Stimulated activated CD8-positive, alpha-beta memory T cell treated with anti-CD3 and anti-CD28 coated beads, Interleukin-12 subunit alpha, Interleukin-12 subunit beta, amount 100 ng/mL, for 4 hours (primary cell): Measurements from ENCODE around the gene SERPINB6.
"Not testable (repeated sequence)": the region's sequence is repeated elsewhere in the genome, so short reads cannot be mapped to it uniquely, and the experiment has no call there.

ENCODE experiments used
- DNase-seq: peaks from one replicate; pipeline ENCODE4 v3.0.0-alpha.2; 2020; ENCODE audit warnings: low read depth

The SERPINB6 gene

DNA sequence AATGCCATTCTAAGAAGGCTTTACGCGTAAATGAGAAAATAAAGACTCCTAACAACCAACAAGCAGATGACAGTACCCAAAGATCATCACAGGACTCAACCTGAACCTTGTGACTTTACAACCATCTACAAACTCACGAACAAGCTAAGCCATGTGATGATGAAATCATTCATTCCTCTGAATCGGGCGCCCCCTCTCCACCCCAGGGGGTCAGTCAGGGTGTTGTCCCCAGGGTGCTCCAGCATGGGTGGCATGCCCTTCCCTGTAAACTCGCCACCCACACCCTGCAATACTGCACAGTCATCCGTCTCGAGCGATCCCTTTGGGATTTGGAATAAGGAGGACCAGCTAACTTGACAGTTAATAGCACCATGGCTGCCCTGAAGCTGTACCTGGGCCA lies 12.6 kb downstream of the SERPINB6 start:
- no peak for DNase-seq

DNA sequence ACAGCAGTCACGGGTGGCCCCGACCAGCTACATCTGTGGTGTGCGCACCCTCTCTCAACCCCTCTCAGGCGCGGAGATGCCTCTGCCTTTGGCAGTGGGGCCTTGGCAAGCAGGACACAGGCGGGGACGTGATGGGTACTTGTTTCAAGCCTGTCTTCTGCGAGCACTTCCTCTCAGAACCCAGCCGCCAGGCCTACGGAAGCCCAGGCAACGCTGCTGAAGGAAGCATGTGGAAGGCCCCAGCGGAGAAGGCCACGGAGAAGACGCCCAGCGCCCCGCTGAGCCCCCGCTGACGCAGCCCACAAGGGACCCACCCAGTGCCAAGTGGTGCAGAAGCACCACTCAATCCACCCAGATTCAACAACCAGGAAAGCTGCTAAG lies 13.0 kb downstream of the SERPINB6 start:
- no peak for DNase-seq

DNA sequence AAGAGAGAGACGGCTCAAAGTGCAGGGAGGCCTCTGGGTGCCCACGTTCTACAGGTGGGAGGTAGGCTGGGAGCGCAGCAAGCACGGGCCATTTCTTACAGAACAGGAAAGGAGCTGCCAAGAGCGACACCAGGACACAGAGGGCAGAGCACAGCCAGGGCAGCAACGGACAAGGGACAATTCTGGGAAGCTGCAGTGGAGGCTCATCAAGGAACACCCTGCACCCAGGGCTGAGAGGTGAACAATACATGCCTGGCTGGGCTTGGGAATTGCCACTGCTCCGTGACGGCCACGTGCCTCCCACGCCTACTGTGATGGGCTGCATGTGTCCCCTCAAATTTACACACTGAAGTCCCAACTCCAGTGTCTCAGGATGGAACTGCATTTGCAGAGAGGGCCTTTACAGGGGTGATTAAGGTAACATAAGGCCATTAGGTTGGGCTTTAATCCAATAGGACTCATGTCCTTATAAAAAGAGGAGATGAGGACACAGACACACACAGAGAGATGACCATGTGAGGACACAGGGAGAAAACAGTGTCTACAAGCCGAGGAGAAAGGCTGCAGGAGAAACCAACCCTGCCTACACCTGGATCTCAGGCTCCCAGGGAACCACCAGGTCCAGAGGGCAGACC lies 13.6 kb downstream of the SERPINB6 start:
- no peak for DNase-seq

DNA sequence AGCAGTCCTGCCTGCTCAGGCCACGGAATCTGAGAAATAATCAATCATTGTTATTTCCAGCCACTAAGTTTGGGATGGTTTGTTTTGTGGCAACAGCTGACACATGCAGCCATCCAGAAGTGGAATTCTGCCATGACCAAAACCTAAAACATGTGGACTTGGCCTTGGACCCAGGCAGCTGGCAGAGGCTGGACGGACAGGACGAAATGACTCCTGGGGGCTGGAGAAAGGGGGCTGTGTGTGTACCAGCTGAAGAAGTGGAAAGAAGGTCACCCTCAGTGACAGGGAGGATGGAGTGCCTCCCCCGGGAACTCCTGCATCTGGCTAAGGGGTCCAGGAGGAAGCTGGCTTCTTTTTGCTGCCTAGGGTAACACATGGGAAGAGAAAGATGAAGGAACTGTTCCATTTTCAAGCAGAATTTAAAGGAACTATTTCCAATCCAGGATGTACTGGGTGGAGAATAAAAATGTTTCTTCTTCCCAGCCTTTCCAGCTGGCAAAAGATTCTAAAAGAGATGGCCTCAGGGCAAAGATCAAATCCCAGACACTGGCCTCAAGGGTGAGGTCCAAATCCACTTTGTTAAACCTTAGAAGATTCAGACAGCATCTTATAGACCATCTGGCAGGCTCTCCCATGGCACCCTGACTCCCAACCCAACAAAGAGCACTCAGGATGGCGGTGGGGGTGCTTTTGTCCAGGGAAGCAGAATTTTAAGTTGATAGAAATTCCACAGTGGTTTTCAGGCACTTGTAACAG lies 14.3 kb downstream of the SERPINB6 start:
- DNase-seq, result no peak

DNA sequence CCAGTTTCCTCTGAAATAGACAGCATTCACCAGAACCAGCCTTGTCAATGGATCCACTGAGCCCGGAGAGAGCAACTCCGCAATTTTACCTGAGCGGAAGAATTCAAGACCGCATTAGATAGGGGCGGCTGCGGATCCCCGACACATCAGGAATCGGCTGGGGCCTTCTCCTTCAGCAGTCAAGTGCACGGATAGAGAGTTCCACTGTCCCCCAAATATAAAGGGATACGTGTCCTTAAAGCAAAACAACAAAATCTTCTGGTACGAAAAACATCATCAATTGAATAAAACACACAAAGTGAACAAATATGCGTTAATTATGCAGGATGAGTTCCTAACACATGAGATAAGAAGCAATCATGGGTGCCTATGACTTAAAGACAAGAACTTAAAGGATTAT lies 18.3 kb downstream of the SERPINB6 start:
- no peak for DNase-seq

DNA sequence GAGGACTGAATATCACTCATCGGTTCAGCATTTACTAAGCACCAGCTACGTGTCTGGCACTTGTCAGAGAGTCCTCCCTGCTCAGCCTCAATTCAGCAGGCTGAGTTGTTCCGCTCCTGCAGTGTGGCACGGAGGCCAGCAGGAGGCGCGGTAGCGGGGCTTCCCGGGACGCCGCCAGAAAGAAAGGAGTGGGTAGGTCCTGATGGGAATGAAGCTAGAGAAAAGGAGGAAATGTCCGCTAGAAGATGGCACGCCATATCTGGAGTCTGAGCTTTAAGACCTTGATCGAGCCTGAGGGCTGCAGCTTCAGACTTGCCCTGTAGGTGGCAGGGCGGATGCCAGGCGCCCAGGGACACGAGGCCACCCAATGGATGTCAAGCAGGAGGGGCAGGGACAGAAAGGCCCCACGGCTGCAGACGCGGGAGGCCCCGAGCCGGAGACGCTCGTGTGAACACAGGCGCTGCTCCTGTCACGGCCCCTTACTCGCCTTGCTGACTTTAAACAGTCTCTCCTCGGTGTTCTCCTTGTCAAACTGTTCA lies 18.7 kb downstream of the SERPINB6 start:
- no peak for DNase-seq

DNA sequence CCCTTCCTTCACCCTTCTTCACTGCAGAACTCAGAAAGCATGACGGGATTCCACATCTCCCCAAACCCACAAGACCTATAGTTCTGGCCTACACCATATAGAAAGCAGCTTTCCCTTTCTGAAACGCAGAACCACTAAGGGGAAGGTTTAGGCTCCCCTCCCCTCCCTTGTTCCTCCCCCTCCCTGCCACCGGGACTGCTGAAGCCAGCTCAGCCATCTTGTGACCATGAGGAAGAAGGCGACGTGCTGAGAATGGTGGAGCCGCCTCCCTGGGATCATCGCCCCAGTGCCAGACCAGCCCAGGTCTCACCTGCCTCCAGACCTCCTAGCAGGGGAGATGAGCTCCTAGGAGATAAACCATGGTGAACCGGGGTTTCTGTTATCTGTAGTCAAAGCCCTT lies 19.6 kb downstream of the SERPINB6 start:
- DNase-seq, result no peak

DNA sequence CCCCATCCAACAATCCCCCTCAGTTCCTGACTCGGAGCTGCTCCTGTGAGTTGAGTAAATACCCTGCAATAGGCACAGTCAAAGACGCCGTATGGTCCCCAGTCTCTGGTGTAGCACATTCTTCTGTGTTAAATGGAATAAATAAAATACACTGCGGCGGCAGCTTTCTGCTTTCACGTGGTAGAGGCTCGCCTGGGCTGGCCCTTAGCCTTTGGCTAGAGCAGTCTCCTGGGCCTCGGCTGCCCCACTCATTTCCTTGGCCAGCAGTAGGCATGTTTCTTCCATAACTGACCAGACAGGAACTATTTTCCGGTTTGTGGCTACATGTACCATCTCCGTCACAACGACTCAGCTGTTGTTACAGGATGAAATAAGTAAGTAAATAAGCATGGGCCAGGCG lies 20.7 kb downstream of the SERPINB6 start:
- DNase-seq, result no peak

DNA sequence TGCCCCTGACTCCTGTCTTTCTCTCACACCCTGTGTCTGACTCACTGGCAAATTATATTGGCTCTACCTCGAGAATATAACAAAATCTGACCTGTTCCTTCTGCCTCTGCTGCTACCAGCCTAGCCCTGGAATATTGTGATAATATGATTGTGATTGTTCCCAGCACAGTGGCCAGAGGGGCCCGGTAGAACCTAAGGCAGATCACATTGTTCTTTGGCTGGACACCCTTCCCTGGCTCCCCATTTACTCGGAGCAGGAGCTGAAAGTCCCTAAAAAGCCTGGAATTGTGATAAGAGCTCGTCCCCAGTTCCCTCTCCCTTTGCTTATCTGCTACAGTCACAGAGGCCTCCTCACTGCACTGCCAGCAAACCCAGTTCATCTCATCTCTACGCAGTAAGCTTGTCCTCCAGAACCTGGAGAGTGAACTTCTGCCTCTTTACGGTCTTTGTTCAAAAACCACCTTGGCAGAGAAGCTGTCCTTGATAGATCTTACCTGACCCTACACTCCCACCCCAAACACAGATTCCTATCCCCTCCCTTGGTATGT lies 21.8 kb downstream of the SERPINB6 start:
- no peak for DNase-seq

DNA sequence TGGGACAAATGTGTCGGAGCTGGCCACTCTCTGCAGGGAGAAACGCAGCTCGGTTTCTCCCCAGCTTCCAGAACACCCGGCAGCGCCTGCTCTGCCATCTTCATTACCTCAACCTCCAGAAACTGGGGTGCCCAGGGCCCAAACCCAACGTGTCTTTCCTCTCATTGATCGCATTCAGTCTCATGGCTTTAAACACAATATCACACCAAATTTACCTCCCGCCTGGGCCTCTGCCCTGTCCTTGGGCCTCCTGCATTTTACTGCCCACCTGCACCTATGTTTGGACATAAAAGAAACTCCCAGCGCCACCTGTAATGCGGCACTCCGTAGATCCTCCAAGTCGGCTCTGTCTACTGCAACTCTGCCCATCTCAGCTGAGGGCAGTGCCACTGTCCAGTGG lies 22.2 kb downstream of the SERPINB6 start:
- DNase-seq, result no peak

DNA sequence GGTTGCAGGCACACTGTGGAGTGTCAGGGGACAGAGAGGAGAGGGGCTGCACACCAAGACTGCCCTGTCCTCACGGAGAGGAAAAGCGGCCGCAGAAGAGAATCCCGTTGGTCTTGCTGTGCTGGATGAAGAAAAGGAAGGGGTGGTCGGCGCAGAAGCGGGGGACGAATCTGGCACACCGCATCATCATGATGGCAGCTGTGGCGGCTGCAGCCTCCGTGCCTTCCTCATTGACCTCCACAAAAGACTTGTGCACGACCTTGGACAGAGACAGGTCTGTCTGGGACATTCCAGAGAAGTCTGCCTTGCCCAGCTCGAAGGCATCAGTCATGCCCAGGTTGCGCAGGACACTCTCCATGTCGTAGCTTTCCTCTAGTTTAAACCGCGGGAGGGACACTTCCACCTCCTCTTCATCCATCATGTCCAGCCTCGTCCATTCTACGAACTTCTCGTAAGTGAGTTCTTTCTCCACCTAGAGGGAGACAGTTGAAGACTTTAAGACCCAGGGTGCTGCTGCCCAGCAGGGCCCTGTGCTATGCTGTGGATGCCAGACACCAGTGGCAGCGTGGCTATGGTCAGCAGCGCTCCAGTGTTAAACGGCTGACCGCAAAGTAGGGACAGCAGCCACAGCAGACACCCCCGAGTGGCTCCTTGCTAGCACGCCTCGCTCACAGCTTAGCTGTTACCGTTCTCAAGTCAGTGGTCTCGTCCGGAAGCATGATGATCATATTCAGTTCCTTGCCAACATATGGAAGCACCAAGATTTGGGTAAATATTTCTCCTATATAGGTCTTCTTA lies 22.9 kb downstream of the SERPINB6 start:
- DNase-seq, result no peak

DNA sequence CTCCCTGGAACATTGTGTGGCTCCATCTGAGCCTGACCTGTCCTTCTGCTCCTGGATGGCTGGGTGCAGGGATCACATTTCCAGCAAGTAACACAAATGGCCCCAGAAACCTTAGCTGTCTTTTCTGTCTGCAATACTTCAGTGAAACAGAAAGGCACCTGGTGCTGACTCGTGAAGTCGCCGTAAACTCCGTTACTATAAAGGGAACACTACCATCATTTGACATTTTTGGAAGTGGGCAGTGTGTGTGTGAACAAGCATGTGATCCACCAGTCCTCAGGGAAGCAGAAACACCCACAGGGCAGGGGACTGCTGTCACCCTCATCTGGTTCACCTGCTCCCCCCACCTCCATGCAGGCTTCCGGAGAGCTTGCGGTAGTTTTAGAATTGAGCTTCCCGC lies 23.9 kb downstream of the SERPINB6 start:
- no peak for DNase-seq

DNA sequence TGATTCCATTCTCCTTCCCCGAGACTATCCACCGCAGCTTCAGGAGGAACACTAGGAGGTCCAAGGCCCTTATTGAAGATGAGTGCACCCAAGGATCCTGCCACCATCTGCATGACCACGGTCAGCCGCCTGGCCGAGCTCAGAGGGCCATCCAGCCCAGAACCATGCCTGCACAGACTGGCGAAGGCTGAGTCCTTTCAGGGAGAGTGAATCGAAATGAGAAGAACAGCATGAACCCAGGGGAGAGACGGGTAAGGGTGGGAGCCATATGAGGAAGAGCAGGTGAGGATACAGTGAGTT lies 26.3 kb downstream of the SERPINB6 start:
- DNase-seq, result no peak

DNA sequence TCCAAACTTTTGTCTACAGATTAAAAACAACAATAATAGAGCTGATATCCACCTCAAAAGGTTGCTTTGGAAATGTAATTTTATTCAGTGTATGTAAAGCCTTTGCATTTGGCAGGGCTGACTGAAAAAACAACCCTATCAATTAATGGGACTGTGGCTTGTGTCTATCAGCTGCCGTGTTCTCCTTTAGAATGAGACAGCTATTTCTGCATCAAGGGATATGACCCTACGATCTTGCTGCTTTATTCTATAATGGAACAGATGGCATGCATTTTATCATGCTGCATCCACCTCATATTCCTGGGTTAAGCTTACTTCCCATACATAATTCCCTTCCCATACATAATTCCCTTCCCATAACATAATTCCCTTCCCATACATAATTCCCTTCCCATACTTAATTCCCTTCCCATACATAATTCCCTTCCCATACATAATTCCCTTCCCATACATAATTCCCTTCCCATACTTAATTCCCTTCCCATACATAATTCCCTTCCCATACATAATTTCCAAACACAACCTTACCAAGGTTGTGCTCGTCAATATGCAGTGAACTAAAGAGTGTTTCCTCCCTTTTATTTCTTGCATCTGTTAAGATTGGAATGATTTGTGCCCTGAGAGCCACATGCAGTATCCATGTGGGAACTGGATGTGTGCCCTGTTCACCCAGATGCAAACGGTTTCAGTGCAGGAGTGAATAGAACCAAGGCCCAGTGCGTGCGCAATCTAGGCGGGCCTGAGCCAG lies 26.8 kb downstream of the SERPINB6 start:
- DNase-seq, result no peak

DNA sequence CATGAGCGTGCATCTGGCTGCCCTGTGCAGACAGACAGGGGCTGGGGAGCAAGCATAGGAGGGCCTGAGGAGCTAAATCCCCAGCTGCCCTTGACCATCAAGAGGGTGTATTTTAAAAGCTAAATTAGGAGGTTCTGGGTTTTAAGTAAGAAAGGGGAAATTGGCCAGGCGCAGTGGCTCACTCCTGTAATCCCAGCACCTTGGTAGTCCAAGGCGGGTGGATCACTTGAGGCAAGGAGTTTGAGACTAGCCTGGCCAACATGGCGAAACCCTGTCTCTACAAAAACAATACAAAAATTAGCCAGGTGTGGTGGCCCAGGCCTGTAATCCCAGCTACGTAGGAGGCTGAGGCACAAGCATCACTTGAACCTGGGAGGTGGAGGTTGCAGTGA lies 27.8 kb downstream of the SERPINB6 start:
- no peak for DNase-seq

DNA sequence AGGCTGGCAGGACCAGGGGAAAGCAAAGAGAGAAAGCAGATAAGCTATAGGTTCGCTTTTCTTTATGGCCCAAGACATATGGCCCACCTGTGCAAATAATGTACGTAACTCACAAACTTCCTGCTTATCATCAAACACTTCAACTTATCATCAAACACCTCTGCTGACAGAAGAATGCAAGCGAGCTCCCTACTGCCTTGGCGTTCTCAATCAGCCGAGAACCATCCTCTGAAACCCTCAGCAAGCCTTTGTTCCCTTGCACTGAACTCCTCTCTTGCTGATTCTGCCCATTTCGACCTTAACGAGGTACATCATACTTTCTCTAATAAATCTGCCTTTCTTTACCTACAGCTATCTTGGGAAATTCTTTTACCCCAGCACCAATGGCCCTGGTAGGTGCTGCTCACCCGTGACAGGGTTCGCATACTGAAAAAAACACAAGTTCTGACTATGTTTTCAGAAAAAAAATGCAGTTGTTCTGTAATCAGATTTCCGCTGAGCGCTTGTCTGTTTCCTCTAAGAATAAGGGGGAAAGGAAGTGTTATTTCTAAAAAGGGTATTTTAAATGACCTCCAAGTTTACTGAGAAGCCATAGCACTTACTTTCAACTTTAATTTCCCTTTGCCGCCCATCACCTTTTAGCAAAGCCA lies 28.3 kb downstream of the SERPINB6 start:
- DNase-seq, result no peak

DNA sequence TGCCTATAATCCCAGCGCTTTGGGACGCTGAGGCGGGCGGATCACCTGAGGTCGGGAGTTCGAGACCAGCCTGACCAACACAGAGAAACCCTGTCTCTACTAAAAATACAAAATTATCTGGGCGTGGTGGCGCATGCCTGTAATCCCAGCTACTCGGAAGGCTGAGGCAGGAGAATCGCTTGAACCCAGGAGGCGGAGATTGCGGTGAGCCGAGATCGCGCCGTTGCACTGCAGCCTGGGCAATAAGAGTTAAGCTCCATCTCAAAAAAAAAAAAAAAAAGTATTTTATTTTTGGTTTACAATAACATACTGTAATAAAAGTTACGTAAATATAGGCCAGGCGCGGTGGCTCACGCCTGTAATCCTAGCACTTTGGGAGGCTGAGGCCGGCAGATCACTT lies 29.3 kb downstream of the SERPINB6 start:
- not testable (repeated sequence) for DNase-seq

DNA sequence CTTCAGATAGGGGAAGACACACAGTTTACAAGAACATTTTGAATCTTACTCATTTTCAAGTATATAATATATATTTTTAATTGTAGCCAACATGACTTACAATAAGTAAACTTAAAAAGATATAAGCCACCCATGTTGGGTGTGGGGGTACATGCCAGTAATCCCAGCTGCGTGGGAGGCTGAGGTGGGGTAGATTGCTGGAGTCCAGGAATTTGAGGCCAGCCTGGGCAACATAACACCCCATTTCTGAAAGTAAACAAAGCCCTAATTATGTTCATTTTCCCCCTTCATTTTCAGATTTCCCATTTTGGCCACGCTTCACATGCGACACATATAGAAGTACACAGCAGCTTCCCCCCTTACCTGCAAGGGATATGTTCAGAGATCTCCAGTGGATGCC lies 30.5 kb downstream of the SERPINB6 start:
- no peak for DNase-seq

DNA sequence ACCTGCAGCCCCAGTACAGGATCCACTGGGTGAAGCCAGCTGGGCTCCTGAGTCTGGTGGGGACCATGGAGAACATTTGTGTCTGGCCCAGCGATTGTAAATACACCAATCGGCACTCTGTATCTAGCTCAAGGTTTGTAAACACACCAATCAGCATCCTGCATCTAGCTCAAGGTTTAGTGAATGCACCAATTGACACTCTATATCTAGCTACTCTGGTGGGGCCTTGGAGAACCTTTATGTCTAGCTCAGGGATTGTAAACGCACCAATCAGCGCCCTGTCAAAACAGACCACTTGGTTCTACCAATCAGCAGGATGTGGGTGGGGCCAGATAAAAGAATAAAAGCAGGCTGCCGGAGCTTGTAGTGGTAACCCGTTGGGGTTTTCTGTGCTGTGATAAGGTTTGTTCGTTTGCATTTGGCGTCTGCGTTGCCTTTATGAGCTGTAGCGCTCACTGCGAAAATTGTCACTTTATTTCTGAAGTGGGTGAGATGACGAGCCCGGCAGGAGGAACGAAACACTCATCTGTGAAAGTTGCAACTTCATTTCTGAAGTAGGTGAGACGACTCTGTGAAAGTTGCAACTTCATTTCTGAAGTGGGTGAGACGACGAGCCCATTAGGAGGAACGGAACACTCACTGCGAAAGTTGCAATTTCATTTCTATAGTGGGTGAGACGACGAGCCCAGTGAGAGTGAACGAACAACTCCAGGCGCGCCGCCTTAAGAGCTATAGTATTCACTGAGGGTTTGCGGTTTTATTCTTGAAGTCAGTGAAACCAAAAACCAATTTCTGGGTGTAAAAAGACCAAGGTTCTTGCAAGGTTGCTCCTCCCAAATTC lies 31.1 kb downstream of the SERPINB6 start:
- DNase-seq, result peak; percentile 42

DNA sequence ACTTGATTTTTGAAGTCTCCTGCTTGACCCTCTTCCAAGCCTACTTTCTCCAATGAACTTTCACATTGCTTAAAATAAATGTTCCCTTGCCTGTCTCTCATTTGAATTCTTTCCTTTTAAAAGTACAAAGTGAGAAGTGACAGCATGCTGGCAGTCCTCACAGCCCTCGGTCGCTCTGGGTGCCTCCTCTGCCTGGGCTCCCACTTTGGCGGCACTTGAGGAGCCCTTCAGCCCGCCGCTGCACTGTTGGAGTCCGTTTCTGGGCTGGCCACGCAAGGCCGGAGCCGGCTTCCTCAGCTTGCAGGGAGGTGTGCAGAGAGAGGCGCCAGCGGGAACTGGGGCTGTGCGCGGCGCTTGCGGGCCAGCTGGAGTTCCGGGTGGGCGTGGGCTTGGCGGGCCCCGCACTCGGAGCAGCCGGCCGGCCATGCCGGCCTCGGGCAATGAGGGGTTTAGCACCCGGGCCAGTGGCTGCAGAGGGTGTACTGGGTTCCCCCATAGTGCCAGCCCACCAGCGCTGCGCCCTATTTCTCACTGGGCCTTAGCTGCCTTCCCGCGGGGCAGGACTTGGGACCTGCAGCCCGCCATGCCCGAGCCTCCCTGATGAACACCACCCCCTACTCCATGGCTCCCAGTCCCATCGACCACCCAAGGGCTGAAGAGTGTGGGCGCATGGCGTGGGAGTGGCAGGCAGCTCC lies 31.9 kb downstream of the SERPINB6 start:
- no peak for DNase-seq
